Chondrocyte (in vitro differentiated cells): ENCODE results near the gene ASTN2. TPM values are rescaled to one million over a fixed set of nuclear protein-coding genes. Genes with fewer than 3 reads are reported as not detected.

Experiments used
- DNase-seq: peaks from one replicate; pipeline ENCODE4 v3.0.0; 2021; ENCODE audit warnings: mixed read lengths, low spot score
- H3K27ac Mint-ChIP-seq: one replicate; pipeline ENCODE4 v1.8.0; 2021; ENCODE audit warnings: mild to moderate bottlenecking, moderate library complexity, mixed read lengths; ENCODE audit not compliant: unreplicated experiment
- H3K27me3 Mint-ChIP-seq: 2 replicates; pipeline ENCODE4 v1.8.0; 2021; ENCODE audit warnings: low read depth, mixed read lengths
- H3K36me3 Mint-ChIP-seq: 2 replicates; pipeline ENCODE4 v1.8.0; 2021; ENCODE audit warnings: low read depth, mixed read lengths
- H3K4me1 Mint-ChIP-seq: 2 replicates; pipeline ENCODE4 v1.8.0; 2021; ENCODE audit warnings: low read depth, mild to moderate bottlenecking, mixed read lengths
- H3K4me3 Mint-ChIP-seq: one replicate; pipeline ENCODE4 v1.8.0; 2021; ENCODE audit warnings: mild to moderate bottlenecking, moderate library complexity, mixed read lengths; ENCODE audit not compliant: unreplicated experiment
- H3K9me3 Mint-ChIP-seq: 2 replicates; pipeline ENCODE4 v1.8.0; 2021; ENCODE audit warnings: low read depth, mixed read lengths
- total RNA-seq: library from RNA; stranded (reverse); gene quantifications from 3 replicates; pipeline ENCODE4 v1.2.1, GENCODE V29; 2021
- TF ChIP-seq, protein P1 (sequence below): fragments of 200-600 bp; sonication (generic); IDR thresholded peaks from 2 replicates; pipeline ENCODE4 v1.5.0; 2021; ENCODE audit warnings: antibody characterized with exemption, mild to moderate bottlenecking, moderate library complexity

Gene ASTN2
- total RNA-seq, 1 donor from 2014 or later = 3.6 TPM

- Mint-ChIP-seq H3K9me3 (no peaks in the 10 kb centered on the region), H3K27me3 (no peaks in the 10 kb centered on the region)
These were observed 1031.7 kb downstream of the ASTN2 start for GRCh38 chr9:116383133-116383532.

GRCh38 chr9:116382053-116382452, 1032.8 kb downstream of the ASTN2 start:
- Mint-ChIP-seq H3K27me3 (no peaks in the 10 kb centered on the region), H3K4me1 (peaks cover 57% of the 10 kb centered on the region), H3K9me3 (no peaks in the 10 kb centered on the region), H3K27ac (no peak overlapping the region), H3K36me3 (peaks cover 62% of the 10 kb centered on the region), H3K4me3 (no peak overlapping the region)
- TF ChIP-seq, protein P1, sequence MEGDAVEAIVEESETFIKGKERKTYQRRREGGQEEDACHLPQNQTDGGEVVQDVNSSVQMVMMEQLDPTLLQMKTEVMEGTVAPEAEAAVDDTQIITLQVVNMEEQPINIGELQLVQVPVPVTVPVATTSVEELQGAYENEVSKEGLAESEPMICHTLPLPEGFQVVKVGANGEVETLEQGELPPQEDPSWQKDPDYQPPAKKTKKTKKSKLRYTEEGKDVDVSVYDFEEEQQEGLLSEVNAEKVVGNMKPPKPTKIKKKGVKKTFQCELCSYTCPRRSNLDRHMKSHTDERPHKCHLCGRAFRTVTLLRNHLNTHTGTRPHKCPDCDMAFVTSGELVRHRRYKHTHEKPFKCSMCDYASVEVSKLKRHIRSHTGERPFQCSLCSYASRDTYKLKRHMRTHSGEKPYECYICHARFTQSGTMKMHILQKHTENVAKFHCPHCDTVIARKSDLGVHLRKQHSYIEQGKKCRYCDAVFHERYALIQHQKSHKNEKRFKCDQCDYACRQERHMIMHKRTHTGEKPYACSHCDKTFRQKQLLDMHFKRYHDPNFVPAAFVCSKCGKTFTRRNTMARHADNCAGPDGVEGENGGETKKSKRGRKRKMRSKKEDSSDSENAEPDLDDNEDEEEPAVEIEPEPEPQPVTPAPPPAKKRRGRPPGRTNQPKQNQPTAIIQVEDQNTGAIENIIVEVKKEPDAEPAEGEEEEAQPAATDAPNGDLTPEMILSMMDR = no peak
- no peak for DNase-seq

More at GRCh38 chr9:116383133-116383532, 1031.7 kb downstream of the ASTN2 start:
- Mint-ChIP-seq H3K27ac (peak overlapping the region; percentile 55), H3K4me3 (no peak overlapping the region), H3K4me1 (peaks cover 56% of the 10 kb centered on the region), H3K36me3 (peaks cover 68% of the 10 kb centered on the region)
- TF ChIP-seq, protein P1 = no peak
- DNase-seq = no peak

DNA sequence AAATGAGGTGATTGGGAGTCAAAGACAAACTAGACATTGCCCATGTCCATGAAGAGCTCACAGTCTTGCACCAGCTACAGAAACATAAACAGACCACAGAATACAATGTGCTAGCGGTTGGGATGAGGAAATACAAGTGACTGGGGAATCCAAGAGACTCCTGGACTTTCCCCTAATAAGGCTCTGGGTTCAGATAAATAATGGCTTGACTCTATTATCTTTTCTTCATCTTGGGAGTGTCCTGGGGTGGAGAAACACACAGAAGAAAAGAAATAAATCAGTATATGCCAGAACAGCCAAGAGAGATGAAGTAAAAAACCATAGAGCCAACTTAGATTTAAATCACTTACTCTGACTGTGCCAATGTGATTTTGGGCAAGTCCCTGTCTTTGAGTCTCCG, 1033.5 kb downstream of the ASTN2 start:
- H3K4me1 Mint-ChIP-seq = peaks cover 61% of the 10 kb centered on the region
- DNase-seq = no peak
- H3K27ac Mint-ChIP-seq = no peak overlapping the region
- TF ChIP-seq, protein P1 = no peak
- H3K27me3 Mint-ChIP-seq = no peaks in the 10 kb centered on the region
- H3K4me3 Mint-ChIP-seq = no peak overlapping the region
- H3K36me3 Mint-ChIP-seq = peaks cover 56% of the 10 kb centered on the region
- H3K9me3 Mint-ChIP-seq = no peaks in the 10 kb centered on the region

- TF ChIP-seq, protein P1 = no peak
- Mint-ChIP-seq H3K27me3 (no peaks in the 10 kb centered on the region), H3K4me3 (no peak overlapping the region), H3K4me1 (peaks cover 62% of the 10 kb centered on the region), H3K36me3 (peaks cover 50% of the 10 kb centered on the region), H3K9me3 (no peaks in the 10 kb centered on the region), H3K27ac (no peak overlapping the region)
- DNase-seq = no peak
These were observed 1034.3 kb downstream of the ASTN2 start for GRCh38 chr9:116380496-116380995.

- no peak for DNase-seq
- peaks cover 66% of the 10 kb centered on the region for H3K4me1 Mint-ChIP-seq
- TF ChIP-seq, protein P1 = no peak
- no peaks in the 10 kb centered on the region for H3K27me3 Mint-ChIP-seq
- H3K4me3 Mint-ChIP-seq = no peak overlapping the region
- H3K36me3 Mint-ChIP-seq = peaks cover 47% of the 10 kb centered on the region
- no peak overlapping the region for H3K27ac Mint-ChIP-seq
- H3K9me3 Mint-ChIP-seq = no peaks in the 10 kb centered on the region
These were observed 1035.0 kb downstream of the ASTN2 start for GRCh38 chr9:116379821-116380220.
